HepG2 (cell line): ENCODE measurements around the gene BIRC5. TPM values are rescaled to one million over a fixed set of nuclear protein-coding genes. Genes with fewer than 3 reads are reported as not detected.
A peak's percentile ranks its signal among the peaks of the same experiment; 100 is the strongest.

ENCODE experiments used
- BCL6 ChIP-seq: IDR thresholded peaks from 2 replicates; pipeline ENCODE4 v1.6.1; 2016; ENCODE audit warnings: missing genetic modification reagents, missing compliant biosample characterization
- CBX5 ChIP-seq: sonication (generic); formaldehyde crosslinking; IDR thresholded peaks from 2 replicates; pipeline ENCODE4 v1.4.0; 2020; ENCODE audit warnings: missing genetic modification reagents, borderline replicate concordance
- CREB3 ChIP-seq: sonication (generic); formaldehyde crosslinking; IDR thresholded peaks from 2 replicates; pipeline ENCODE4 v1.5.0; 2020; ENCODE audit warnings: missing genetic modification reagents
- DBP ChIP-seq: sonication (generic); formaldehyde crosslinking; IDR thresholded peaks from 2 replicates; pipeline ENCODE4 v1.4.0; 2020; ENCODE audit warnings: missing genetic modification reagents; ENCODE audit errors: not compliant biosample characterization
- HNRNPUL1 ChIP-seq: fragments of 200-400 bp; formaldehyde crosslinking; IDR thresholded peaks from 2 replicates; pipeline ENCODE4 v1.6.1; 2017; ENCODE audit warnings: low read depth, mild to moderate bottlenecking, low read length, moderate library complexity
- IKZF5 ChIP-seq: IDR thresholded peaks from 2 replicates; pipeline ENCODE4 v1.6.1; 2018; ENCODE audit warnings: missing genetic modification reagents, mild to moderate bottlenecking, missing compliant biosample characterization
- IRF2 ChIP-seq: IDR thresholded peaks from 2 replicates; pipeline ENCODE4 v1.6.1; 2018; ENCODE audit warnings: missing genetic modification reagents, missing compliant biosample characterization
- KAT8 ChIP-seq: IDR thresholded peaks from 2 replicates; pipeline ENCODE4 v1.6.1; 2016; ENCODE audit warnings: missing genetic modification reagents, missing compliant biosample characterization
- NAIF1 ChIP-seq: sonication (generic); formaldehyde crosslinking; IDR thresholded peaks from 2 replicates; pipeline ENCODE4 v1.5.0; 2020; ENCODE audit warnings: mild to moderate bottlenecking, missing genetic modification reagents, borderline replicate concordance
- REL ChIP-seq: sonication (generic); formaldehyde crosslinking; conservative IDR thresholded peaks from 2 replicates; pipeline ENCODE4 v1.8.0; 2022; ENCODE audit warnings: mild to moderate bottlenecking, missing genetic modification reagents, moderate library complexity
- RNF2 ChIP-seq: fragments of 450-650 bp; conservative IDR thresholded peaks from 2 replicates; pipeline ENCODE4 v1.6.1; 2016; ENCODE audit warnings: low read depth
- SIN3A ChIP-seq: IDR thresholded peaks from 2 replicates; pipeline ENCODE4 v1.6.1; 2011; ENCODE audit warnings: low read depth, mild to moderate bottlenecking, control low read depth, low read length, borderline replicate concordance
- TFAP4 ChIP-seq: sonication (generic); IDR thresholded peaks from 2 replicates; pipeline ENCODE4 v1.6.1; 2016; ENCODE audit warnings: low read depth, borderline replicate concordance
- ZFP41 ChIP-seq: sonication (generic); formaldehyde crosslinking; IDR thresholded peaks from 2 replicates; pipeline ENCODE4 v1.4.0; 2020; ENCODE audit warnings: mild to moderate bottlenecking, missing genetic modification reagents, borderline replicate concordance
- ZNF142 ChIP-seq: sonication (generic); formaldehyde crosslinking; IDR thresholded peaks from 2 replicates; pipeline ENCODE4 v1.4.0; 2020; ENCODE audit warnings: missing genetic modification reagents
- ZNF546 ChIP-seq: sonication (generic); formaldehyde crosslinking; conservative IDR thresholded peaks from 2 replicates; pipeline ENCODE4 v1.8.1; 2023; ENCODE audit warnings: mild to moderate bottlenecking, missing genetic modification reagents
- ZNF563 ChIP-seq: sonication (generic); formaldehyde crosslinking; IDR thresholded peaks from 2 replicates; pipeline ENCODE4 v1.8.0; 2022; ENCODE audit warnings: mild to moderate bottlenecking, moderate library complexity, missing genetic modification reagents
- ZNF670 ChIP-seq: sonication (generic); formaldehyde crosslinking; IDR thresholded peaks from 2 replicates; pipeline ENCODE4 v1.8.0; 2022; ENCODE audit warnings: mild to moderate bottlenecking, missing genetic modification reagents, borderline replicate concordance
- polyA plus RNA-seq, 8 experiments: library from polyadenylated mRNA; depleted of rRNA in 3 of 8; stranded (reverse) in 7 of 8; unstranded in 1 of 8; fragments of >200 nt; fragmentation: Illumina TruSeq in 4 of 8; extraction: Trizol in 4 of 8; gene quantifications; 2 replicates each; pipeline versions ENCODE4 v1.2.1 to v1.2.3, GENCODE V29; 2011 to 2016; ENCODE audit warnings: low read depth in 4 of 8, missing spikeins in 1 of 8, mixed read lengths in 1 of 8; ENCODE audit not compliant: insufficient read depth in 1 of 8
- total RNA-seq, 5 experiments: library from RNA; depleted of rRNA; stranded (reverse); fragments of >200 nt; fragmentation: Illumina TruSeq; extraction: Trizol; gene quantifications; 2 replicates each; pipeline ENCODE4 v1.2.3, GENCODE V29; 2016; ENCODE audit warnings: low read depth in 1 of 5

The BIRC5 gene
- total and polyA plus RNA-seq, 2 of the 13 experiments (the other 11 are each of a cell fraction or from before 2014, with no cell fraction given) = 30.3 to 135 TPM

GRCh38 chr17:78186692-78187595, 27.1 kb upstream of the BIRC5 start, which contains the start of the genes AFMID and TK1 (continued):
- no peak for TF ChIP-seq HNRNPUL1
- TF ChIP-seq IRF2 (CRISPR knock-in tag) = peak; percentile 88
- TF ChIP-seq DBP (CRISPR knock-in tag) = peak; percentile 72
- 0 out of 2 replicates have a peak, but pooled peaks have one; percentile 73 for TF ChIP-seq IKZF5 (CRISPR knock-in tag)
- peak; percentile 10; the same call in 1 of the 2 replicates for TF ChIP-seq TFAP4
- TF ChIP-seq BCL6 (CRISPR knock-in tag) = 0 out of 2 replicates have a peak, but pooled peaks have one; percentile 32
- TF ChIP-seq RNF2 = peak; percentile 73
- TF ChIP-seq ZNF142 (CRISPR knock-in tag) = peak; percentile 59; the same call in 1 of the 2 replicates
- no peak for TF ChIP-seq ZFP41 (CRISPR knock-in tag)
- TF ChIP-seq REL = peak; percentile 100
- peak; percentile 38; the same call in 1 of the 2 replicates for TF ChIP-seq CBX5 (CRISPR knock-in tag)
- peak; percentile 96 for TF ChIP-seq SIN3A
- peak; percentile 94; the same call in 1 of the 2 replicates for TF ChIP-seq ZNF670 (CRISPR knock-in tag)
- peak; percentile 0; the same call in 1 of the 2 replicates for TF ChIP-seq ZNF563 (CRISPR knock-in tag)
- peak; percentile 85; the same call in 1 of the 2 replicates for TF ChIP-seq NAIF1 (CRISPR knock-in tag)
- no peak; the same call in 1 of the 2 replicates for TF ChIP-seq CREB3 (CRISPR knock-in tag)
- TF ChIP-seq ZNF546 = 0 out of 2 replicates have a peak, but pooled peaks have one; percentile 57
- TF ChIP-seq KAT8 (CRISPR knock-in tag) = peak; percentile 77
